ENCODE measurements around the gene XRCC4. TPM values are rescaled to one million over a fixed set of nuclear protein-coding genes. Genes with fewer than 3 reads are reported as not detected.

The XRCC4 gene
- total and polyA plus RNA-seq, 4 donors = 2.3 to 4.9 (median 3.0) TPM

GRCh38 chr5:83343299-83343698 lies 266.0 kb downstream of the XRCC4 start:
- DNase-seq (ENCODE audit: low spot score) = no peak
- peaks cover 0 to 7% (median 4%) of the 10 kb centered on the region in 4 donors for H3K9me3 ChIP-seq (ENCODE audit: control insufficient read depth in 4 of 4, low read length in 3 of 4)
- no peak overlapping the region for H3K9ac ChIP-seq (ENCODE audit: low read depth in 1 of 2, low read length in 2 of 2)
- no peaks in the 10 kb centered on the region for H3K36me3 ChIP-seq (ENCODE audit: control insufficient read depth in 4 of 4, insufficient read depth in 3 of 4, low read depth in 1 of 4, low read length in 3 of 4)
- WGBS = 72% methylated on average over 2 of the region's 2 CpGs
- TF ChIP-seq TAF1 (conservative IDR thresholded peaks at IDR 0.05) (no peak), HNF4A (conservative IDR thresholded peaks at IDR 0.05) (no peak)
- H3K4me1 ChIP-seq (ENCODE audit: control insufficient read depth in 4 of 4, insufficient read depth in 4 of 4, low read length in 3 of 4) = no peaks in the 10 kb centered on the region
- no peaks in the 10 kb centered on the region for H3K27me3 ChIP-seq (ENCODE audit: control insufficient read depth in 4 of 4, insufficient read depth in 4 of 4, low read length in 3 of 4)
- no peak overlapping the region for H3K27ac ChIP-seq (ENCODE audit: low read depth in 1 of 2, low read length in 2 of 2)
- no peak overlapping the region for H3K4me3 ChIP-seq (ENCODE audit: low read depth in 1 of 3, low read length in 3 of 3)

- Histone ChIP-seq H3K9me3 (ENCODE audit: control insufficient read depth in 4 of 4, low read length in 3 of 4) (peaks cover 3 to 8% (median 5%) of the 10 kb centered on the region in 4 donors), H3K27me3 (ENCODE audit: control insufficient read depth in 4 of 4, insufficient read depth in 4 of 4, low read length in 3 of 4) (no peaks in the 10 kb centered on the region), H3K27ac (ENCODE audit: low read depth in 1 of 2, low read length in 2 of 2) (no peak overlapping the region), H3K4me3 (ENCODE audit: low read depth in 1 of 3, low read length in 3 of 3) (no peak overlapping the region), H3K36me3 (ENCODE audit: control insufficient read depth in 4 of 4, insufficient read depth in 3 of 4, low read depth in 1 of 4, low read length in 3 of 4) (no peaks in the 10 kb centered on the region), H3K4me1 (ENCODE audit: control insufficient read depth in 4 of 4, insufficient read depth in 4 of 4, low read length in 3 of 4) (no peaks in the 10 kb centered on the region), H3K9ac (ENCODE audit: low read depth in 1 of 2, low read length in 2 of 2) (no peak overlapping the region)
- WGBS = 95% methylated on average over 6 of the region's 6 CpGs
- no peak for TF ChIP-seq FOXA2 (IDR thresholded peaks at IDR 0.05)
- no peak for TF ChIP-seq GABPA (IDR thresholded peaks at IDR 0.05 in 1 of 2, conservative IDR thresholded peaks at IDR 0.05 in 1 of 2)
- TF ChIP-seq, protein P1, sequence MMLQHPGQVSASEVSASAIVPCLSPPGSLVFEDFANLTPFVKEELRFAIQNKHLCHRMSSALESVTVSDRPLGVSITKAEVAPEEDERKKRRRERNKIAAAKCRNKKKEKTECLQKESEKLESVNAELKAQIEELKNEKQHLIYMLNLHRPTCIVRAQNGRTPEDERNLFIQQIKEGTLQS (IDR thresholded peaks at IDR 0.05) = no peak
- no peak for TF ChIP-seq YY1 (IDR thresholded peaks at IDR 0.05)
- no peak for TF ChIP-seq FOXA1 (IDR thresholded peaks at IDR 0.05)
- TF ChIP-seq JUND (IDR thresholded peaks at IDR 0.05) = no peak
- TF ChIP-seq SP1 (IDR thresholded peaks at IDR 0.05) = no peak
- TF ChIP-seq HNF4A (conservative IDR thresholded peaks at IDR 0.05) = no peak
- TF ChIP-seq NR2F2 (IDR thresholded peaks at IDR 0.05) = no peak
- TF ChIP-seq, protein P2, sequence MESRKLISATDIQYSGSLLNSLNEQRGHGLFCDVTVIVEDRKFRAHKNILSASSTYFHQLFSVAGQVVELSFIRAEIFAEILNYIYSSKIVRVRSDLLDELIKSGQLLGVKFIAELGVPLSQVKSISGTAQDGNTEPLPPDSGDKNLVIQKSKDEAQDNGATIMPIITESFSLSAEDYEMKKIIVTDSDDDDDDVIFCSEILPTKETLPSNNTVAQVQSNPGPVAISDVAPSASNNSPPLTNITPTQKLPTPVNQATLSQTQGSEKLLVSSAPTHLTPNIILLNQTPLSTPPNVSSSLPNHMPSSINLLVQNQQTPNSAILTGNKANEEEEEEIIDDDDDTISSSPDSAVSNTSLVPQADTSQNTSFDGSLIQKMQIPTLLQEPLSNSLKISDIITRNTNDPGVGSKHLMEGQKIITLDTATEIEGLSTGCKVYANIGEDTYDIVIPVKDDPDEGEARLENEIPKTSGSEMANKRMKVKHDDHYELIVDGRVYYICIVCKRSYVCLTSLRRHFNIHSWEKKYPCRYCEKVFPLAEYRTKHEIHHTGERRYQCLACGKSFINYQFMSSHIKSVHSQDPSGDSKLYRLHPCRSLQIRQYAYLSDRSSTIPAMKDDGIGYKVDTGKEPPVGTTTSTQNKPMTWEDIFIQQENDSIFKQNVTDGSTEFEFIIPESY (IDR thresholded peaks at IDR 0.05) = no peak
- TF ChIP-seq, protein P3, sequence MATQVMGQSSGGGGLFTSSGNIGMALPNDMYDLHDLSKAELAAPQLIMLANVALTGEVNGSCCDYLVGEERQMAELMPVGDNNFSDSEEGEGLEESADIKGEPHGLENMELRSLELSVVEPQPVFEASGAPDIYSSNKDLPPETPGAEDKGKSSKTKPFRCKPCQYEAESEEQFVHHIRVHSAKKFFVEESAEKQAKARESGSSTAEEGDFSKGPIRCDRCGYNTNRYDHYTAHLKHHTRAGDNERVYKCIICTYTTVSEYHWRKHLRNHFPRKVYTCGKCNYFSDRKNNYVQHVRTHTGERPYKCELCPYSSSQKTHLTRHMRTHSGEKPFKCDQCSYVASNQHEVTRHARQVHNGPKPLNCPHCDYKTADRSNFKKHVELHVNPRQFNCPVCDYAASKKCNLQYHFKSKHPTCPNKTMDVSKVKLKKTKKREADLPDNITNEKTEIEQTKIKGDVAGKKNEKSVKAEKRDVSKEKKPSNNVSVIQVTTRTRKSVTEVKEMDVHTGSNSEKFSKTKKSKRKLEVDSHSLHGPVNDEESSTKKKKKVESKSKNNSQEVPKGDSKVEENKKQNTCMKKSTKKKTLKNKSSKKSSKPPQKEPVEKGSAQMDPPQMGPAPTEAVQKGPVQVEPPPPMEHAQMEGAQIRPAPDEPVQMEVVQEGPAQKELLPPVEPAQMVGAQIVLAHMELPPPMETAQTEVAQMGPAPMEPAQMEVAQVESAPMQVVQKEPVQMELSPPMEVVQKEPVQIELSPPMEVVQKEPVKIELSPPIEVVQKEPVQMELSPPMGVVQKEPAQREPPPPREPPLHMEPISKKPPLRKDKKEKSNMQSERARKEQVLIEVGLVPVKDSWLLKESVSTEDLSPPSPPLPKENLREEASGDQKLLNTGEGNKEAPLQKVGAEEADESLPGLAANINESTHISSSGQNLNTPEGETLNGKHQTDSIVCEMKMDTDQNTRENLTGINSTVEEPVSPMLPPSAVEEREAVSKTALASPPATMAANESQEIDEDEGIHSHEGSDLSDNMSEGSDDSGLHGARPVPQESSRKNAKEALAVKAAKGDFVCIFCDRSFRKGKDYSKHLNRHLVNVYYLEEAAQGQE (IDR thresholded peaks at IDR 0.05) = no peak
- TF ChIP-seq EGR1 (IDR thresholded peaks at IDR 0.05; ENCODE audit: low read depth in 2 of 2) = no peak
- TF ChIP-seq, protein P4, sequence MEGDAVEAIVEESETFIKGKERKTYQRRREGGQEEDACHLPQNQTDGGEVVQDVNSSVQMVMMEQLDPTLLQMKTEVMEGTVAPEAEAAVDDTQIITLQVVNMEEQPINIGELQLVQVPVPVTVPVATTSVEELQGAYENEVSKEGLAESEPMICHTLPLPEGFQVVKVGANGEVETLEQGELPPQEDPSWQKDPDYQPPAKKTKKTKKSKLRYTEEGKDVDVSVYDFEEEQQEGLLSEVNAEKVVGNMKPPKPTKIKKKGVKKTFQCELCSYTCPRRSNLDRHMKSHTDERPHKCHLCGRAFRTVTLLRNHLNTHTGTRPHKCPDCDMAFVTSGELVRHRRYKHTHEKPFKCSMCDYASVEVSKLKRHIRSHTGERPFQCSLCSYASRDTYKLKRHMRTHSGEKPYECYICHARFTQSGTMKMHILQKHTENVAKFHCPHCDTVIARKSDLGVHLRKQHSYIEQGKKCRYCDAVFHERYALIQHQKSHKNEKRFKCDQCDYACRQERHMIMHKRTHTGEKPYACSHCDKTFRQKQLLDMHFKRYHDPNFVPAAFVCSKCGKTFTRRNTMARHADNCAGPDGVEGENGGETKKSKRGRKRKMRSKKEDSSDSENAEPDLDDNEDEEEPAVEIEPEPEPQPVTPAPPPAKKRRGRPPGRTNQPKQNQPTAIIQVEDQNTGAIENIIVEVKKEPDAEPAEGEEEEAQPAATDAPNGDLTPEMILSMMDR (IDR thresholded peaks at IDR 0.05; ENCODE audit: low read depth, low read length, missing input control) = no peak
- no peak for TF ChIP-seq RXRA (IDR thresholded peaks at IDR 0.05)
- TF ChIP-seq TAF1 (conservative IDR thresholded peaks at IDR 0.05) = no peak
- no peak for TF ChIP-seq HNF4G (IDR thresholded peaks at IDR 0.05)
- TF ChIP-seq RAD21 (IDR thresholded peaks at IDR 0.05) = no peak
- TF ChIP-seq, protein P5, sequence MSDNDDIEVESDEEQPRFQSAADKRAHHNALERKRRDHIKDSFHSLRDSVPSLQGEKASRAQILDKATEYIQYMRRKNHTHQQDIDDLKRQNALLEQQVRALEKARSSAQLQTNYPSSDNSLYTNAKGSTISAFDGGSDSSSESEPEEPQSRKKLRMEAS (IDR thresholded peaks at IDR 0.05) = no peak
- DNase-seq (ENCODE audit: low spot score) = no peak
Observed at GRCh38 chr5:83345423-83345822, 268.1 kb downstream of the XRCC4 start.
